ENCODE data around the gene ST6GAL1.
"Not testable (repeated sequence)": the region's sequence is repeated elsewhere in the genome, so short reads cannot be mapped to it uniquely, and the experiment has no call there.

The ST6GAL1 gene

DNA sequence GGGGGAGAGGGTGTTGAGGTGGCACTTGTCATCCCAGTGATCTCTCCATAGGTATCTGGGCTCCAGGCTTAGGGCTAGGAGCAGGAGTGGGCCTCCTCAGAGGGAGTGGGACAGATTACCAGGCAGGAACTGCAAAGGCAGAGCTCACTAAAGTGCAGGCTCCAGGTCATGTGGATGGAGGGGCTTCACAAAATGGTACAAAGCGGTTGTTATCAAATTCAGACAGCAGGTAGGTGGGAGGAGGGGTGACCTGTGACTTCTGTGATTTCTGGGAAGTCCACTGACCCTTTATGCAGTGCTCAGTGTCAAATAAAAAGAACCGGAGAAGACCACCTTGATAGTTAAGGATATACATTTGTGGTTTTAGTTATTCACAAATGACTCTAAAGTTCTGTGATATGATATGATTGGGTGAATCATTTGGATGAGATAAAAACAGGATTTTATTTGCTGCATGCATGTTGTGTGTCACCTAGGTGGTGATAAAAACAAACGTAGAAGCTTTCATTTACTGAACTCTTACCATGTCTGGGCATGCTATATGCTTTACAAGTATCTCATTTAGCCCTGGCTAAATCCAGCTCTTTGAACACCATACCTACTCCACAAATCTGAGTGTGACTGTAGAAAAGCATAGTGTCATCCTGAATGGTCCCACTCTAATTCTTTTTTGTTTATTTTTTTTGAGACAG, 20.2 kb downstream of the ST6GAL1 start:
- DNase-seq (ENCODE audit: low spot score) (no peak), ATAC-seq (ENCODE audit: low read depth) (no peak)
- H3K27me3 ChIP-seq (ENCODE audit: insufficient read depth, poor library complexity, severe bottlenecking): no peaks in the 10 kb centered on the region
- no peak overlapping the region for H3K27ac ChIP-seq (ENCODE audit: poor library complexity, severe bottlenecking)
- H3K4me1 ChIP-seq (ENCODE audit: insufficient read depth, poor library complexity, severe bottlenecking): no peaks in the 10 kb centered on the region
- no peaks in the 10 kb centered on the region for H3K9me3 ChIP-seq (ENCODE audit: severe bottlenecking)
- no peak overlapping the region for H3K4me3 ChIP-seq (ENCODE audit: severe bottlenecking)
- H3K36me3 ChIP-seq (ENCODE audit: low read depth): no peaks in the 10 kb centered on the region
- TF ChIP-seq CTCF (IDR thresholded peaks at IDR 0.05; ENCODE audit: poor library complexity, severe bottlenecking): no peak

DNA sequence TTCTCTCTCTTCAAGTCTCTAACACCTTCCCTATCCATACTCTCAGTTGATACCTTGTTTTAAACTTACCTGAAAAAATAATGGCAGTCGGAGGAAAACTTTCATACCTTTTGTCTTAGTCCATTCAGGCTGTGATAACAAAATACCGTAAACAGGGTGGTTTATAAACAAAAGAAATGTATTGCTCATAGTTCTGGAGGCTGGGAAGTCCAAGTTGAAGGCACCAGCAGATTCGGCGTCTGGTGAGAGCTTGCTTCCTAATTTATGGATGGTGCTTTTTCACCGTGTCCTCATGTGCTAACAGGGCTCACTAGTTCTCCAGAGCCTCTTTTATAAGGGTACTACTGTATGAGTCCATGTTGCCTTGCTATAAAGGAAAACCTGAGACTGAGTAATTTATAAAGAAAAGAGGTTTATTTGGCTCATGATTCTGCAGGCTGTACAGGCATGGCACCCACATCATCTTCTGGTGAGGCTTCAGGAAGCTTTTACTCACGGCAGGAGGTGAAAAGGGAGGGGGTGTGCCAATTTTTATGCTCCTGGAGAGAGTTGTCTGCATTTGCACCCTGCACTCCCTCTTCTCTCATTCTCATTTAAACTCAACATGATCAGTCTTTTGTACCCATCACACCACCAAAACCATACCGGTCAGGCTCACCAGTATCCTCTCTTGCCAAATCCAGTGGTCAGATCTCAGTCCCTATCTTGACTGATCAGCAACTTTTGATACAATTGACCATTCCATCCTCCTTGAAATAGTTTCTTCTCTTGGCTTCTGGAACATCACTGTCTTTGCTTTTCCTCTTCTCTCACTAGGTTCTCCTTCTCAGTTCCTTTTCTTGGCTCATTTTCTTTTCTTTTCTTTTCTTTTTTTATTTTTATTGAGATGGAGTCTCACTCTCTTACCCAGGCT, 21.6 kb downstream of the ST6GAL1 start:
- TF ChIP-seq CTCF (IDR thresholded peaks at IDR 0.05; ENCODE audit: poor library complexity, severe bottlenecking): no peak
- Histone ChIP-seq H3K27me3 (ENCODE audit: insufficient read depth, poor library complexity, severe bottlenecking) (no peaks in the 10 kb centered on the region), H3K9me3 (ENCODE audit: severe bottlenecking) (no peaks in the 10 kb centered on the region), H3K4me3 (ENCODE audit: severe bottlenecking) (no peak overlapping the region), H3K36me3 (ENCODE audit: low read depth) (no peaks in the 10 kb centered on the region), H3K4me1 (ENCODE audit: insufficient read depth, poor library complexity, severe bottlenecking) (no peaks in the 10 kb centered on the region), H3K27ac (ENCODE audit: poor library complexity, severe bottlenecking) (no peak overlapping the region)
- ATAC-seq (ENCODE audit: low read depth): no peak
- DNase-seq (ENCODE audit: low spot score): no peak

- DNase-seq (ENCODE audit: low spot score) (no peak), ATAC-seq (ENCODE audit: low read depth) (no peak; the same call in 2 of the 3 replicates)
- Histone ChIP-seq H3K36me3 (ENCODE audit: low read depth) (no peaks in the 10 kb centered on the region), H3K4me1 (ENCODE audit: insufficient read depth, poor library complexity, severe bottlenecking) (no peaks in the 10 kb centered on the region), H3K4me3 (ENCODE audit: severe bottlenecking) (no peak overlapping the region), H3K9me3 (ENCODE audit: severe bottlenecking) (no peaks in the 10 kb centered on the region), H3K27me3 (ENCODE audit: insufficient read depth, poor library complexity, severe bottlenecking) (no peaks in the 10 kb centered on the region), H3K27ac (ENCODE audit: poor library complexity, severe bottlenecking) (no peak overlapping the region)
- no peak for TF ChIP-seq CTCF (IDR thresholded peaks at IDR 0.05; ENCODE audit: poor library complexity, severe bottlenecking)
Observed at GRCh38 chr3:186953011-186953487, 22.7 kb downstream of the ST6GAL1 start.

DNA sequence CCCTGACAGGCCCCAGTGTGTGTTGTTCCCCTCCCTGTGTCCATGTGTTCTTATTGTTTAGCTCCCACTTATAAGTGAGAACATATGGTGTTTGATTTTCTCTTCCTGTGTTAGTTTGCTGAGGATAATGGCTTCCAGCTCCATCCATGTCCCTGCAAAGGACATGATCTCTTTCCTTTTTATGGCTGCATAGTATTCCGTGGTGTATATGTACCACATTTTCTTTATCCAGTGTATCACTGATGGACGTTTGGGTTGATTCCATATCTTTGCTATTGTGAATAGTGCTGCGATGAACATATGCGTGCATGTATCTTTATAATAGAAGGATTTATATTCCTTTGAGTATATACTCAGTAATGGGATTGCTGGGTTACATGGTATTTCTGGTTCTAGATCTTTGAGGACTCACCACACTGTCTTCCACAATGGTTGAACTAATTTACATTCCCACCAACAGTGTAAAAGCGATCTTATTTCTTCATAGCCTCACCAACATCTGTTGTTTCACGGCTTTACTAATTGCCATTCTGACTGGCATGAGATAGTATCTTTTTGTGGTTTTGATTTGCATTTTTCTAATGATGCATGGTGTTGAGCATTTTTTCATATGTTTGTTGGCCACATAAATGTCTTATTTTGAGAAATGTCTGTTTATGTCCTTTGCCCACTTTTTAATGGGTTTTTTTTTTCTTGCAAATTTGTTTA, 23.8 kb downstream of the ST6GAL1 start:
- not testable (repeated sequence) for H3K36me3 ChIP-seq (ENCODE audit: low read depth); H3K4me3 ChIP-seq (ENCODE audit: severe bottlenecking); H3K9me3 ChIP-seq (ENCODE audit: severe bottlenecking); H3K4me1 ChIP-seq (ENCODE audit: insufficient read depth, poor library complexity, severe bottlenecking); H3K27ac ChIP-seq (ENCODE audit: poor library complexity, severe bottlenecking); DNase-seq (ENCODE audit: low spot score); H3K27me3 ChIP-seq (ENCODE audit: insufficient read depth, poor library complexity, severe bottlenecking); ATAC-seq (ENCODE audit: low read depth)

All from RWPE2 (cell line).